GM13977 (cell line): ENCODE data around the gene CDKN2B.

Experiments used
- DNase-seq: peaks from one replicate; pipeline ENCODE4 v3.0.0; 2012; ENCODE audit warnings: low spot score
- in situ Hi-C: fragments of 300-500 bp; cut with MboI; formaldehyde crosslinking; loops from one replicate; pipeline ENCODE4 v1.12.0; 2022; ENCODE audit warnings: low sequenced_read_pairs, low pct_unique_long_range_greater_than_20kb, mixed read lengths, inconsistent platforms; ENCODE audit not compliant: unreplicated experiment
- TF ChIP-seq, protein P1 (sequence below): IDR thresholded peaks from 2 replicates; pipeline ENCODE4 v1.5.1; 2012; ENCODE audit warnings: mild to moderate bottlenecking, control low read depth; ENCODE audit not compliant: insufficient read depth; ENCODE audit errors: extremely low read depth, missing control alignments

CDKN2B gene

DNA sequence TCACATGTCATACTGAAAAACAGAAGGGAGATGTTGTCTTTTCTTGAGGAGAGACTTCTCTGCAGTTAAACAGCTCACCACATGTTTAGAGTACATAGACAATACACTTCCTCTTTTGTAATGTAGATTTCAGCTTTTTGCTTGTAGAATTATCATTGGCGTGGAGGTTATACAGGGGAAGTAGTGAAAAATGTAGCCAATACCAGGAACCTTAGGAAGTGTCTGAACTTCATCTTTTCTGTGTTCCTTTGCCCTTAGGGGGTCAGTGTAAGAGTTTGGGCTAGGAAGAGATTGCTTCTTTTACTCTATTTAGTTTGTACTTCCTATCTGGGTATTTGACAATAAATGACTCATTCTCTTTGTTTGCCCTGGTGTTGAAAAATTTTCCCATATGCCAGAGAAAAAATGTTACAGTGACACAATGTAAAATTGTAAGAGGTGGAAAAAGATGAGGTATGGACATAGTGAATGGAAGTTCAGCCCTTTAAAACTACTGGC, 21.0 kb upstream of the CDKN2B start:
- in situ Hi-C loops, result loop anchor here (25.0 kb wide), 1 partner anchor 218 kb away; the partner anchor contains the start of gene MTAP
- TF ChIP-seq, protein P1, sequence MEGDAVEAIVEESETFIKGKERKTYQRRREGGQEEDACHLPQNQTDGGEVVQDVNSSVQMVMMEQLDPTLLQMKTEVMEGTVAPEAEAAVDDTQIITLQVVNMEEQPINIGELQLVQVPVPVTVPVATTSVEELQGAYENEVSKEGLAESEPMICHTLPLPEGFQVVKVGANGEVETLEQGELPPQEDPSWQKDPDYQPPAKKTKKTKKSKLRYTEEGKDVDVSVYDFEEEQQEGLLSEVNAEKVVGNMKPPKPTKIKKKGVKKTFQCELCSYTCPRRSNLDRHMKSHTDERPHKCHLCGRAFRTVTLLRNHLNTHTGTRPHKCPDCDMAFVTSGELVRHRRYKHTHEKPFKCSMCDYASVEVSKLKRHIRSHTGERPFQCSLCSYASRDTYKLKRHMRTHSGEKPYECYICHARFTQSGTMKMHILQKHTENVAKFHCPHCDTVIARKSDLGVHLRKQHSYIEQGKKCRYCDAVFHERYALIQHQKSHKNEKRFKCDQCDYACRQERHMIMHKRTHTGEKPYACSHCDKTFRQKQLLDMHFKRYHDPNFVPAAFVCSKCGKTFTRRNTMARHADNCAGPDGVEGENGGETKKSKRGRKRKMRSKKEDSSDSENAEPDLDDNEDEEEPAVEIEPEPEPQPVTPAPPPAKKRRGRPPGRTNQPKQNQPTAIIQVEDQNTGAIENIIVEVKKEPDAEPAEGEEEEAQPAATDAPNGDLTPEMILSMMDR, result no peak
- DNase-seq, result no peak

DNA sequence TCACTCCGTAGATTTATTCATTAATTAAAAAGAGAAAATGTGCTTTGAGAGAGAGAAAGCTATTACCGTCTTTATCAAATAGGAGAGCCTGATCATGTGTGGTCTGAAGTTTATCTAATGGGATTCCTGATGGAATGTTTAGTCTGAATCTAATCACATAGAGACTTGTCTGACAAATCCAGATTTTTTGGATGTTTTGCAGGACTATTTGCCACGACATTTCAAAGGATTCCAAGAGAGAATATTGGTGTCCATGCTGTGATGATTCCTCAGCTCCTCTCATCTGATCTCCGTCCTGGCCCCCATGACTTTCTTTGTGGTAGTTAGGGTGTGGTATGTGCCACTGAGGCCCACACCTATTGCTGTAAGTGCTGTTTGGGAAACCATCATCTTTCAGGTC, 20.1 kb upstream of the CDKN2B start:
- TF ChIP-seq, protein P1, result no peak
- in situ Hi-C loops, result loop anchor here (25.0 kb wide), 1 partner anchor 217 kb away; the partner anchor contains the start of gene MTAP
- no peak for DNase-seq

DNA sequence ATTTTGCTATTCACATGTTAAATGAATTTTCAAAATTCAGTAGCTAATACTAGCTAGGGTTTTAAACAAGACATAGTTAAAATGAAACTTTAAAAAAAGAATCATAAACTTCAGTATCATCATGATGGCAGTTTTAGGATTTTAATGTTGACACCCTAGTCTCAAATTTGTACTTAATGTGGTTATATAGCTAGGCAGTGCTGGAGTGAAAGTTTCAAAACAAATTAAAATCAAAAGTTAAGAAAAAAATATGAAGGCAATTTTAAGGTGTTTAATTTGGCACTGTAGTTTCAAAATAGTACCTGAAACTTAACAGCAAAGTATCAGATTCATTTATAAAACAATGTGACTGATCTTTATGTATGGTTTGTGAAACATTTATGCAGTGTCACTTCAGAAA, 19.3 kb upstream of the CDKN2B start:
- TF ChIP-seq, protein P1, result no peak

DNA sequence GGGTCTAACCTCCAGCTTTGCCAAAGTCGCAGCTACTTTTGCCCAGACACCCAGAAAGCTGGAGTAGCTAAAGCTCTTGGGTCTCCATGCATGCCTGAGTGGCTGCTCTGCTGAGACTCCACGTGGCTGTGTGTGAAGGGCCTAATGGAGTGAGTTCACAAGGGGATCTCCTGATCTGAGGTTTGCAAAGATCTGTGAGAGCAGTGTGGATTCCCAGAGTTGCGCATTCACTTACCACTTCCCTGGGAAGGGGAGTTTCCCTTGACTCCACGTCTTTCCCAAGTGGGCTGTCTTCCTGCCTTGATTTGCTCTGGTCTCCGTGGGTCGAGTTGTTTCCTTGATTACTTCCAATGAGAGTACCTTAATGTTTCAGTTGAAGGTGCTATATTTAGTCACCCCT, 17.6 kb upstream of the CDKN2B start:
- TF ChIP-seq, protein P1, result no peak
- in situ Hi-C loops, result loop anchor here (25.0 kb wide), 1 partner anchor 214 kb away; the partner anchor contains the start of gene MTAP
- no peak for DNase-seq

More for the DNA sequence above, 19.3 kb upstream of the CDKN2B start:
- in situ Hi-C loops, result loop anchor here (25.0 kb wide), 1 partner anchor 216 kb away; the partner anchor contains the start of gene MTAP
- no peak for DNase-seq

DNA sequence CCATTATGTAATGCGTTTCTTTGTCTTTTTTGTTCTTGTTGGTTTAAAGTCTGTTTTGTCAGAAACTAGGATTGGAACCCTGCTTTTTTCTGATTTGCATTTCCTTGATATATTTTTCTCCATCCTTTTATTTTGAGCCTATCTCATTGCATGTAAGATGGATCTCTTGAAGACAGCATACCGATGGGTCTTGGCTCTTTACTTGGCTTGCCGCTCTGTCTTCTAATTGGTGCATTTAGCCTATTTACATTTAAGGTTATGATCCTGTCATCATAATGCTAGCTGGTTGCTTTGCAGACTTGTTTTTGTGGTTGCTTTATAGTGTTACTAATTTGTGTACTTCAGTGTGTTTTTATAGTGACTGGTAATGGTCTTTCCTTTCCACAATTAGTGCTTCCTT, 13.3 kb upstream of the CDKN2B start:
- DNase-seq, result no peak
- in situ Hi-C loops, result no loop called here
- TF ChIP-seq, protein P1, result no peak

DNA sequence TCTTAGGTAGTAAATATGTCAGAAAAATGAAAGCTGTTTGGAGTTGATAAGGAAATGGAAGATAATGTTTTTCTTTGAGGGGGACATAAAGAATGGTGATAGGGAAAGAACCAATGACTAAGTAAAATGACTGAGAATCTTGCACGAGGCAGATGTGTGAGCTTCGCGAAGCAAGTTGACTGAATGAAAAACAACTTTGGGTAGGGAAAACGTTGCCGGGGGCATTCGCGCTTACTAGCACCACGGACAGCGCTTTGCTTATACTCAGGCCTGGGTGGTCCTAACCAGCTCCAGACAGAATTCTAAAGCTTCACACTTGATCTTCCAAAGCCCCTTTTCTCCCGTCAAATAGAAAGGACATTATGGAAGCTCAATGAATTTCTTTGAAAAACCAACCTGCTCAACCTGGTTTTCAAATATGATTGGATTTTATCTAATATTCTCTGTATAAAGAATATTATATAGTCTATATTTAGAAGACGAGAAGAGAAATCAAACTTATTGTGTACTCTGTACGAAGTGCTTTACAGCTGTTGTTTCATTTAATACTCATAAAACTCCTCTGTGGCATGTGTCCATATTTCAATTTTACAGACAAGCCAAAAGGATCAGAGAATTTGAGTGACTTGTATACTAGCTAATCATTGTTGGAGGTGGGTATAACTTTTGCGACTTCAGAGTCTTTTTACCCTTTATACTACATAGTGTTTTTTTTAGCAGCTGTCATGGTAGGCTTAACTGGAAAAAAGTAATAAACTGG, 1.9 kb upstream of the CDKN2B start:
- TF ChIP-seq, protein P1, result no peak
- in situ Hi-C loops, result no loop called here
- DNase-seq, result no peak
